ENCODE results near the gene GPD2. TPM values are rescaled to one million over a fixed set of nuclear protein-coding genes. Genes with fewer than 3 reads are reported as not detected.

The GPD2 gene
- total RNA-seq, 1 donor from 2014 or later: 19.1 TPM

DNA sequence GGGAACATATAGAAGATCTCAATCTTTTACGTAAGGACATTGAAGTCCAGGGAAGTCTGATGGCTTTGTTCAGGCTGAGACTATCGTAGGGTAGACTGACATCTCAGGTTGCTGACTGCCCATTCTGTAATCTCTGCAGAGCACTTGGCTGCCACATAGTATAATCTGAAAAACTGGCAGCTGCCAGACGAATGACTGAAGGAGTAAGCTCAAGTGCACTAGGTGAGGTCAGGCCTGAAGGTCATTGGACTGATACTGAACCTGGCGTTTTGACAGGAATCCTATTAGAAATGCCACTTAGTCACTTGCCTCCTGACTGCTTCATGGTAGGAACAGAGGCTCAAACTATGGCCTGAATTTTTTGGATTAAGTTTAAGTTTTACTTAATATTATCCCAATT, 23.5 kb downstream of the GPD2 start:
- no peak for TF ChIP-seq CTCF (IDR thresholded peaks at IDR 0.05; ENCODE audit: insufficient read depth, low read length, poor library complexity, severe bottlenecking)
- Histone ChIP-seq H3K4me3 (ENCODE audit: low read depth, low read length) (no peak overlapping the region), H3K27me3 (ENCODE audit: control insufficient read depth, insufficient read depth, low read length) (no peaks in the 10 kb centered on the region), H3K36me3 (ENCODE audit: control insufficient read depth, insufficient read depth, low read length) (no peaks in the 10 kb centered on the region)
- no peak for DNase-seq (ENCODE audit: low read depth)

DNA sequence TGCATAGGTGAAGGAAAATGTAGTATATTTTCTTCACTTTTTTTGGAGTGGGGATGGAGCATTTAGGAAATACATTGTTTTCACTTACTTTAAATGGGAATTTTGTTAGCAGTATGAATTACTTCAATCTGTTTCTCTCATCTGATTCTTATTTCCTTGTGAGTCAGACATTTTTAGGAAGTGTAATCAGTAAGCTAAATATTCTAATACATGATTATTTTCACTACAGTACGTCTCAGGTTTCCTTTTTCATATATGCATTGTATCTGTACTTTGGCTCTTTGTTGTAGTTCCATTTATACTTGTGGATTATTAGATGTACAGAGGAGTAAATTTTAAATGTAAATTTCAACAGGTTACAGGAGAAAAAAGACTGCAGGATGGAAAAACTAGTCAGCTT, 27.9 kb downstream of the GPD2 start:
- TF ChIP-seq CTCF (IDR thresholded peaks at IDR 0.05; ENCODE audit: insufficient read depth, low read length, poor library complexity, severe bottlenecking): no peak
- Histone ChIP-seq H3K36me3 (ENCODE audit: control insufficient read depth, insufficient read depth, low read length) (no peaks in the 10 kb centered on the region), H3K4me3 (ENCODE audit: low read depth, low read length) (no peak overlapping the region), H3K27me3 (ENCODE audit: control insufficient read depth, insufficient read depth, low read length) (no peaks in the 10 kb centered on the region)
- DNase-seq (ENCODE audit: low read depth): no peak

DNA sequence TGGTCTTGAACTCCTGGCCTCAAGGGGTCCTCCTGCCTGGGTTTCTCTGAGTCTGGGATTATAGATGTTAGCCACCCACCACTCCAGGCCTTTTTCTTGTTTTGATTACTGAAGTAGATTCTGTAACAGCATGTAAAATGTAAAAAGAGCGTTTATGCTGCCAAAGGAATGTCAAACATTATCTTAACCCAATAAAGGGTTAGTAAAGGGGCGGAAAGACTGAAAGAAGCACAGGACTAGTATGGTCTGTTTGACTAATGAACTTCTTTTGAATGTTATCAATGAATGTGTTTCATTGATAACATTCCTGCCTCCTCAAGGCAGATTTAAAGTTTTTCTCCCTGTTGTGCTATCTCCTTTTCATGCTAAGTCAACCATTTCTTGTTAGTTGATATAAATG, 29.4 kb downstream of the GPD2 start:
- no peaks in the 10 kb centered on the region for H3K27me3 ChIP-seq (ENCODE audit: control insufficient read depth, insufficient read depth, low read length)
- no peak for TF ChIP-seq CTCF (IDR thresholded peaks at IDR 0.05; ENCODE audit: insufficient read depth, low read length, poor library complexity, severe bottlenecking)
- no peaks in the 10 kb centered on the region for H3K36me3 ChIP-seq (ENCODE audit: control insufficient read depth, insufficient read depth, low read length)
- no peak for DNase-seq (ENCODE audit: low read depth)
- no peak overlapping the region for H3K4me3 ChIP-seq (ENCODE audit: low read depth, low read length)

DNA sequence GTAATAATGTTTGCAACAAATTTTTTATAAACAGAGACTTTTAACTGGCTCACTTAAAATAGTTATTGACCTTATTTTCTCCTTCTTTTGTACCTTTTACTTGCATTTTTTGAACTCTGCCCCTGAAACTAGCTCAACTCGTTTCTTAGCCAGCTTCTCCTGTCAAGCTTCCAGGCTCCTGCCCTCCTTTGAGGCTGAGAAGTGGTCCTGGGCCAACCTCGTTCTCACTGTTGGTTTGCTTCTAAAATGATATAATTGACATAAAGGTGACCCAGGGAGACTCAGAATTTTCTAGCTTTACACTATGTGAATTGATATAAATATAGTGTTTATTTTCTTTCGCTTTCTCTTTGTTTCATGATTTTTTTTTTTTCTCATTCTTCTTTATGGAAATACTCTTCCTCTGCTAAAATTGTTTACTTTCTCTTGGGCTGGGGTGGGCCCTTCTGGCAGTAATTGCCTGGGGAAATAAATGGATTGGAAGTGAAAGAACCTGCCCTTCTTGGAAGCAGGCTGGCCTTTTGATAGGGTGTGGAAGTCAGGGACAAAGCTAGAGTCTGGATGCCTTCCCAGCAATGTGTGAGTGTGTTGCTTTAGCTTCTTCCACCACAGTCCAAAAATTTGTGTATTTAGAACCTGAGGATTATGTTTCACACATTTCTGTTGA, 30.7 kb downstream of the GPD2 start:
- no peaks in the 10 kb centered on the region for H3K36me3 ChIP-seq (ENCODE audit: control insufficient read depth, insufficient read depth, low read length)
- H3K27me3 ChIP-seq (ENCODE audit: control insufficient read depth, insufficient read depth, low read length): no peaks in the 10 kb centered on the region
- TF ChIP-seq CTCF (IDR thresholded peaks at IDR 0.05; ENCODE audit: insufficient read depth, low read length, poor library complexity, severe bottlenecking): no peak
- DNase-seq (ENCODE audit: low read depth): no peak
- no peak overlapping the region for H3K4me3 ChIP-seq (ENCODE audit: low read depth, low read length)

GRCh38 chr2:156470975-156471583, 34.9 kb downstream of the GPD2 start:
- DNase-seq (ENCODE audit: low read depth): no peak
- TF ChIP-seq CTCF (IDR thresholded peaks at IDR 0.05; ENCODE audit: insufficient read depth, low read length, poor library complexity, severe bottlenecking): no peak
- Histone ChIP-seq H3K36me3 (ENCODE audit: control insufficient read depth, insufficient read depth, low read length) (no peaks in the 10 kb centered on the region), H3K4me3 (ENCODE audit: low read depth, low read length) (no peak overlapping the region), H3K27me3 (ENCODE audit: control insufficient read depth, insufficient read depth, low read length) (no peaks in the 10 kb centered on the region)

DNA sequence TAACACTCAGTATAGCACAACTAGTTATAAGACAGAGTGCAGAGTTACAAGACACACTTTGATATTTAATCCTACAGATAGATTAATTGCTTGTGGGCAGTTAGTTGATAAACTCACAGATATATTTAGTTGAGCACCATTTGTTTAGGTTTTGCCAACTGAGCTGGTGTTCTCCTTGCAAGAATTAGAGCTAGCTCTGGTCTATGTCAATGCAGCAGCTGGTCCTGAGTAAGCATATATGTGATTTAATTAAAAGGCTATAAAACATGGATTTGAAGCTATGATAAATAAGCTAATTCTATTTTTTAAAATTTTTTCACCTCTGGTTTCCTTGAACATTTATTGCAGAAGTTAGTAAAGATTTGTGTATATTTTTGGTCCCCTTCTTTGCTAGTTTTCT, 35.6 kb downstream of the GPD2 start:
- Histone ChIP-seq H3K4me3 (ENCODE audit: low read depth, low read length) (no peak overlapping the region), H3K27me3 (ENCODE audit: control insufficient read depth, insufficient read depth, low read length) (no peaks in the 10 kb centered on the region), H3K36me3 (ENCODE audit: control insufficient read depth, insufficient read depth, low read length) (no peaks in the 10 kb centered on the region)
- no peak for DNase-seq (ENCODE audit: low read depth)
- TF ChIP-seq CTCF (IDR thresholded peaks at IDR 0.05; ENCODE audit: insufficient read depth, low read length, poor library complexity, severe bottlenecking): no peak

Data from kidney epithelial cell (primary cell).